ENCODE data around the gene NTF3. TPM values are rescaled to one million over a fixed set of nuclear protein-coding genes. Genes with fewer than 3 reads are reported as not detected.

NTF3 gene
- total RNA-seq, 4 donors from 2014 or later = 0.80 to 2.9 (median 1.3) TPM

DNA sequence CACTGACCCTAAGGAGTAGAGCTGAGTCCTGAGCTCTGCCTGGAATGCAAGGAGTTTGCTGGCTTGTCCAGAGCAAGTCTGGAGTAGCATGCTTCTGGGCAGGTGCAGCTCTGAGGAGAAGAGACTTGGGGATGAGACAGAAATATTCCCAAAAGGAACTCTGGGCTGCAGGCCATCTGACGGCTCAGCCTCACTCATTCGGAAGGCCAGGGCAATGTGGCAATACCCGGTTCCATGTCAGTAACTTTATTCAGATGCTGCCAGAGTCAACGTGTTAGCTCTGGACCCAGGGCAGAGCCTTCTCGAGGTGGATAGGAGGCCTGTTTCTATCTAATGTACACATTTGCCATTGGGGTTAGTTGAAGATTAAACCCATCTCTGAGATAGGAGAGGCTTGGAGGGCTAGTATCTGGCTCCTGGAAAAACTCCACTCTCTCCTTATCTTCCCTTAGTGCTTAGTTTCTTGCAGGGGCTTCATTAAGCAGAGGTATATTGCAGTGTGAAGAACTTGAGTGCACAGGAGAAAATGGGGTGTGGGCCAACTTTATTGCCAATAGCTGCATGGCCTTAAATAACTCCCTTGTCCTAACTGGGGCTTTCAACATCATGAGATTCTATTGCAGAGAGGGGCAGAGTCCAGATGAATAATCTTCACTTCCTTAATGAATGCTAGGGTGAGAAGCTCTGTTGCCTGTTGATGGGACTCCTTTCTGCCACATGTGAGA, 65.6 kb downstream of the NTF3 start:
- Histone ChIP-seq H3K27ac (no peak overlapping the region), H3K27me3 (peaks cover 11% of the 10 kb centered on the region), H3K36me3 (no peaks in the 10 kb centered on the region), H3K9me3 (no peaks in the 10 kb centered on the region), H3K4me1 (no peaks in the 10 kb centered on the region), H3K4me3 (no peak overlapping the region)
- TF ChIP-seq POLR2AphosphoS5 (IDR thresholded peaks at IDR 0.05) (no peak), POLR2A (IDR thresholded peaks at IDR 0.05) (no peak), CTCF (IDR thresholded peaks at IDR 0.05) (no peak), EP300 (IDR thresholded peaks at IDR 0.05) (no peak)
- WGBS = 34% methylated on average over 5 of the region's 5 CpGs
- DNase-seq (ENCODE audit: low spot score in 2 of 2) = peak in 1 of 2 donors; percentile 21

GRCh38 chr12:5498076-5498475, 66.2 kb downstream of the NTF3 start:
- WGBS = 49% methylated on average over 3 of the region's 3 CpGs
- Histone ChIP-seq H3K27me3 (peaks cover 11% of the 10 kb centered on the region), H3K36me3 (no peaks in the 10 kb centered on the region), H3K4me1 (no peaks in the 10 kb centered on the region), H3K9me3 (no peaks in the 10 kb centered on the region), H3K4me3 (no peak overlapping the region), H3K27ac (no peak overlapping the region)
- peak in 1 of 2 donors; percentile 8 for DNase-seq (ENCODE audit: low spot score in 2 of 2)
- TF ChIP-seq EP300 (IDR thresholded peaks at IDR 0.05) (no peak), POLR2AphosphoS5 (IDR thresholded peaks at IDR 0.05) (no peak), POLR2A (IDR thresholded peaks at IDR 0.05) (no peak), CTCF (IDR thresholded peaks at IDR 0.05) (no peak)

DNA sequence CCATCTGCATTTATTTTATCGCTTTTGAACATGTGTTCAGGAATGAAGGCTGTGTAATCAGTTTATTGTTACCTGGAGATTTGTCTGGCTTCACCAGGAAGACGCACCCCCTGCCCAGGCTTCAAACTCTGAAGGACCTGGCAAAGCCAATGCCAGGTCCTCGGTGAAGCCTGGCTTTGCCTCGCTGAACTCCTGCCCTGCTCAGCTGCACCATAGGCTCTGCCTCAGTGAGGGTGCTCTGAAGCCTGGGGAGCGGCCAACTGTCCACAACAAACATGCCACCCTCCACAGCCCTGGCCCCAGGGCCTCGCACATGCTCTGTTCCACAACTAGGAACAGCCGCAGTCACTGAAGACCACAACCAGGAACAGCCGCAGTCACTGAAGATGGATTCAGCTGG, 66.9 kb downstream of the NTF3 start:
- Histone ChIP-seq H3K9me3 (no peaks in the 10 kb centered on the region), H3K27ac (no peak overlapping the region), H3K4me3 (no peak overlapping the region), H3K4me1 (no peaks in the 10 kb centered on the region), H3K27me3 (peaks cover 11% of the 10 kb centered on the region), H3K36me3 (no peaks in the 10 kb centered on the region)
- TF ChIP-seq CTCF (IDR thresholded peaks at IDR 0.05) (no peak), EP300 (IDR thresholded peaks at IDR 0.05) (no peak)
- DNase-seq (ENCODE audit: low spot score in 2 of 2) = peak in 1 of 2 donors; percentile 6
- 93% methylated on average over 7 of the region's 8 CpGs for WGBS

GRCh38 chr12:5499566-5500330, 67.8 kb downstream of the NTF3 start:
- WGBS = 70% methylated on average over 9 of the region's 9 CpGs
- H3K36me3 ChIP-seq = no peaks in the 10 kb centered on the region
- no peaks in the 10 kb centered on the region for H3K4me1 ChIP-seq
- no peaks in the 10 kb centered on the region for H3K9me3 ChIP-seq
- no peak for TF ChIP-seq EP300 (IDR thresholded peaks at IDR 0.05)
- TF ChIP-seq POLR2AphosphoS5 (IDR thresholded peaks at IDR 0.05) = no peak
- no peak for TF ChIP-seq POLR2A (IDR thresholded peaks at IDR 0.05)
- TF ChIP-seq CTCF (IDR thresholded peaks at IDR 0.05) = no peak
- H3K4me3 ChIP-seq = no peak overlapping the region
- peak in 1 of 2 donors; percentile 8 for DNase-seq (ENCODE audit: low spot score in 2 of 2)
- H3K27me3 ChIP-seq = peaks cover 11% of the 10 kb centered on the region
- no peak overlapping the region for H3K27ac ChIP-seq

GRCh38 chr12:5500331-5500659, 68.4 kb downstream of the NTF3 start:
- no peaks in the 10 kb centered on the region for H3K36me3 ChIP-seq
- no peaks in the 10 kb centered on the region for H3K4me1 ChIP-seq
- peaks cover 11% of the 10 kb centered on the region for H3K27me3 ChIP-seq
- H3K27ac ChIP-seq = no peak overlapping the region
- 89% methylated on average over 7 of the region's 7 CpGs for WGBS
- TF ChIP-seq POLR2AphosphoS5 (IDR thresholded peaks at IDR 0.05) (no peak), POLR2A (IDR thresholded peaks at IDR 0.05) (no peak), EP300 (IDR thresholded peaks at IDR 0.05) (no peak), CTCF (IDR thresholded peaks at IDR 0.05) (no peak)
- peak in 1 of 2 donors; percentile 13 for DNase-seq (ENCODE audit: low spot score in 2 of 2)
- no peaks in the 10 kb centered on the region for H3K9me3 ChIP-seq
- no peak overlapping the region for H3K4me3 ChIP-seq
